Spleen (tissue), 7 donors: Measurements from ENCODE around the gene TOP3B.

ENCODE experiments used
- POLR2A ChIP-seq, 3 donors: fragments of 450-650 bp; IDR thresholded peaks; one replicate each; pipeline ENCODE4 v1.5.1; 2017; ENCODE audit warnings: antibody characterized with exemption in 3 of 3, mild to moderate bottlenecking in 1 of 3
- TF ChIP-seq, protein P1 (sequence below), 11 experiments: fragments of 200-600 bp in 7 of 11; fragments of 450-650 bp in 4 of 11; sonication (generic) in 4 of 11; IDR thresholded peaks in 8 of 11; conservative IDR thresholded peaks in 3 of 11; 1 replicate in 7 of 11; 2 replicates in 4 of 11; pipeline versions ENCODE4 v1.4.0 to v1.8.0; 2016 to 2021; ENCODE audit warnings: antibody characterized with exemption in 11 of 11, inconsistent platforms in 4 of 11, mild to moderate bottlenecking in 1 of 11
- donor health status: DM: no; HTN: no; CAD: no; lungs with moderate emphysema.
- donor health status: DM: no; HTN: no; CAD: no.
- donor health status: DM: no; HTN: no; CAD: no.

DNA sequence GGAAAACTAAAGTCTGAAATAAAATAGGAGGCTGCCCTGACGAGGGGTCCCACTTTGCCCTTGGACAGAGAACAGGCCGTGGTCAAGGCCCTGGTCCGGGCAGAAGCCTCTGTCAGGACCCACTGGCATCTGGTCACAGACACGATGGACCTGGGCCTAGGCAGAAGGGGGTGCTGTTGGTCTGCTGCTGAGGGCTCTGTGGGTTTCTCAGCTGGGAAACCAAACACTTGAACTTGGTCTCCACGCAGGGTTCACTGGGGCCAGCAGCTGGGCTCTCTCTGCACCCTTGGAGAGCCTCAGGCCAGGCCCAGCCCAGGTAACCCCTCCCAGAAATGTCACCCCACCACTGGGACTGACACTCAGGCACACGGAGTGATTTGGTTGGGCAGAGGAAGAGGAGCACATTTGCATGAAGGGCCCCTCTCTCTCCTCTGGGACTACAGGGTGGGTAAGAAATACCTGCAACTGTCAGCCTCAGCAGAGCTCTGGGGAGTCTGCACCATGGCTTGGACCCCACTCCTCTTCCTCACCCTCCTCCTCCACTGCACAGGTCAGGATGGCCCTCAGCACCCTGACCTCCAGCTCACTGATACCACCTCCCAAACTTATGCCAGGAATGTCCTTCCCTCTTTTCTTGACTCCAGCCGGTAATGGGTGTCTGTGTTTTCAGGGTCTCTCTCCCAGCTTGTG, 48.1 kb upstream of the TOP3B start:
- TF ChIP-seq, protein P1, sequence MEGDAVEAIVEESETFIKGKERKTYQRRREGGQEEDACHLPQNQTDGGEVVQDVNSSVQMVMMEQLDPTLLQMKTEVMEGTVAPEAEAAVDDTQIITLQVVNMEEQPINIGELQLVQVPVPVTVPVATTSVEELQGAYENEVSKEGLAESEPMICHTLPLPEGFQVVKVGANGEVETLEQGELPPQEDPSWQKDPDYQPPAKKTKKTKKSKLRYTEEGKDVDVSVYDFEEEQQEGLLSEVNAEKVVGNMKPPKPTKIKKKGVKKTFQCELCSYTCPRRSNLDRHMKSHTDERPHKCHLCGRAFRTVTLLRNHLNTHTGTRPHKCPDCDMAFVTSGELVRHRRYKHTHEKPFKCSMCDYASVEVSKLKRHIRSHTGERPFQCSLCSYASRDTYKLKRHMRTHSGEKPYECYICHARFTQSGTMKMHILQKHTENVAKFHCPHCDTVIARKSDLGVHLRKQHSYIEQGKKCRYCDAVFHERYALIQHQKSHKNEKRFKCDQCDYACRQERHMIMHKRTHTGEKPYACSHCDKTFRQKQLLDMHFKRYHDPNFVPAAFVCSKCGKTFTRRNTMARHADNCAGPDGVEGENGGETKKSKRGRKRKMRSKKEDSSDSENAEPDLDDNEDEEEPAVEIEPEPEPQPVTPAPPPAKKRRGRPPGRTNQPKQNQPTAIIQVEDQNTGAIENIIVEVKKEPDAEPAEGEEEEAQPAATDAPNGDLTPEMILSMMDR (IDR thresholded peaks at IDR 0.05 in 8 of 11, conservative IDR thresholded peaks at IDR 0.05 in 3 of 11): peak in 9 of 11 experiments; percentile 24 to 52 (median 41)
- TF ChIP-seq POLR2A (IDR thresholded peaks at IDR 0.05): peak in 1 of 3 donors; percentile 40
